C4-2B (cell line): ENCODE results near the gene LRBA.

Experiments used
- H3K27ac ChIP-seq: fragments of 450-650 bp; 2 replicates; pipeline ENCODE4 v1.5.1; 2017
- CTCF ChIP-seq: fragments of 450-650 bp; conservative IDR thresholded peaks from 2 replicates; pipeline ENCODE4 v1.5.1; 2017; ENCODE audit warnings: mild to moderate bottlenecking
- ZFX ChIP-seq: fragments of 450-650 bp; IDR thresholded peaks from 2 replicates; pipeline ENCODE4 v1.6.1; 2017

LRBA gene

GRCh38 chr4:150949342-150949741 lies 65.7 kb downstream of the LRBA start:
- H3K27ac ChIP-seq: no peak overlapping the region
- no peak for TF ChIP-seq CTCF
- TF ChIP-seq ZFX: no peak

- no peak overlapping the region for H3K27ac ChIP-seq
- TF ChIP-seq ZFX (no peak), CTCF (no peak)
Observed at GRCh38 chr4:150948710-150949109, 66.4 kb downstream of the LRBA start.

GRCh38 chr4:150948074-150948473 lies 67.0 kb downstream of the LRBA start:
- no peak for TF ChIP-seq CTCF
- no peak for TF ChIP-seq ZFX
- H3K27ac ChIP-seq: no peak overlapping the region

GRCh38 chr4:150944660-150945059 lies 70.4 kb downstream of the LRBA start:
- TF ChIP-seq CTCF: no peak
- TF ChIP-seq ZFX: no peak
- H3K27ac ChIP-seq: no peak overlapping the region

- no peak overlapping the region; the same call in 1 of the 2 replicates for H3K27ac ChIP-seq
- TF ChIP-seq CTCF: no peak
- no peak for TF ChIP-seq ZFX
Observed at GRCh38 chr4:150943818-150944217, 71.3 kb downstream of the LRBA start.

- TF ChIP-seq CTCF (no peak), ZFX (no peak)
- H3K27ac ChIP-seq: no peak overlapping the region
Observed at GRCh38 chr4:150943126-150943525, 72.0 kb downstream of the LRBA start.

GRCh38 chr4:150942539-150942938 lies 72.5 kb downstream of the LRBA start:
- TF ChIP-seq ZFX (no peak), CTCF (no peak)
- no peak overlapping the region for H3K27ac ChIP-seq
